ENCODE measurements around the gene SLC26A1. TPM values are rescaled to one million over a fixed set of nuclear protein-coding genes. Genes with fewer than 3 reads are reported as not detected.
A peak's percentile ranks its signal among the peaks of the same experiment; 100 is the strongest.

Gene SLC26A1
- total RNA-seq, 1 experiment from 2014 or later, result 0.22 TPM

GRCh38 chr4:1030031-1030430 is 36.8 kb upstream of the SLC26A1 start:
- POLR2A ChIA-PET, result no interaction called here
- Histone ChIP-seq H3K27me3 (ENCODE audit: insufficient read depth, low read length) (no peaks in the 10 kb centered on the region), H3K79me2 (ENCODE audit: insufficient read depth, low read length) (no peaks in the 10 kb centered on the region), H3K4me3 (replicated peaks in 1 of 2; ENCODE audit: low read depth in 1 of 2, low read length in 2 of 2) (no peak overlapping the region), H3K4me2 (ENCODE audit: low read length) (no peak overlapping the region), H4K20me1 (ENCODE audit: insufficient read depth) (no peaks in the 10 kb centered on the region), H3K9me2 (ENCODE audit: insufficient read depth) (no peaks in the 10 kb centered on the region), H3K9ac (ENCODE audit: low read length) (no peak overlapping the region), H3K9me3 (ENCODE audit: control insufficient read depth in 1 of 2, insufficient read depth in 1 of 2, low read depth in 1 of 2, low read length in 2 of 2) (no peaks in the 10 kb centered on the region), H2AFZ (ENCODE audit: low read depth, low read length, poor library complexity, severe bottlenecking) (no peak overlapping the region), H3K36me3 (ENCODE audit: control insufficient read depth in 1 of 2, insufficient read depth in 2 of 2, low read length in 2 of 2) (peaks cover 7 to 11% of the 10 kb centered on the region in 2 experiments; a peak in 3 of 4 replicates), H3K27ac (ENCODE audit: low read depth, low read length) (no peak overlapping the region), H3K4me1 (ENCODE audit: control insufficient read depth in 1 of 2, insufficient read depth in 2 of 2, low read length in 2 of 2) (peaks cover 14 to 34% of the 10 kb centered on the region in 2 experiments; a peak in 3 of 4 replicates)
- CTCF ChIA-PET, result no interaction called here
- RAD21 ChIA-PET (ENCODE audit: low non-redundant PET in 1 of 2, low total read pairs in 2 of 2, uncharacterized antibody in 2 of 2, unreplicated experiment in 2 of 2), result no interaction called here
- intact Hi-C loops (cut with micrococcal nuclease), result no loop called here
- no TSS peak for BruUV-seq (replicated peaks)
- DNase-seq (ENCODE audit: low read depth, low spot score), result no peak
- TF ChIP-seq MAX (IDR thresholded peaks at IDR 0.05) (no peak), SP1 (IDR thresholded peaks at IDR 0.05; ENCODE audit: low read depth) (no peak), FOSL1 (IDR thresholded peaks at IDR 0.05; ENCODE audit: low read depth) (no peak), RAD21 (IDR thresholded peaks at IDR 0.05; ENCODE audit: low read depth) (no peak), POLR2AphosphoS5 (IDR thresholded peaks at IDR 0.05; ENCODE audit: low read depth, low read length) (no peak), ZNF274 (IDR thresholded peaks at IDR 0.05; ENCODE audit: low read depth, low read length) (no peak), POLR2A (IDR thresholded peaks at IDR 0.05; ENCODE audit: borderline replicate concordance, extremely low read depth, insufficient read depth, insufficient read length) (no peak), ZFX (IDR thresholded peaks at IDR 0.05) (no peak)
- TF ChIP-seq, protein P1, sequence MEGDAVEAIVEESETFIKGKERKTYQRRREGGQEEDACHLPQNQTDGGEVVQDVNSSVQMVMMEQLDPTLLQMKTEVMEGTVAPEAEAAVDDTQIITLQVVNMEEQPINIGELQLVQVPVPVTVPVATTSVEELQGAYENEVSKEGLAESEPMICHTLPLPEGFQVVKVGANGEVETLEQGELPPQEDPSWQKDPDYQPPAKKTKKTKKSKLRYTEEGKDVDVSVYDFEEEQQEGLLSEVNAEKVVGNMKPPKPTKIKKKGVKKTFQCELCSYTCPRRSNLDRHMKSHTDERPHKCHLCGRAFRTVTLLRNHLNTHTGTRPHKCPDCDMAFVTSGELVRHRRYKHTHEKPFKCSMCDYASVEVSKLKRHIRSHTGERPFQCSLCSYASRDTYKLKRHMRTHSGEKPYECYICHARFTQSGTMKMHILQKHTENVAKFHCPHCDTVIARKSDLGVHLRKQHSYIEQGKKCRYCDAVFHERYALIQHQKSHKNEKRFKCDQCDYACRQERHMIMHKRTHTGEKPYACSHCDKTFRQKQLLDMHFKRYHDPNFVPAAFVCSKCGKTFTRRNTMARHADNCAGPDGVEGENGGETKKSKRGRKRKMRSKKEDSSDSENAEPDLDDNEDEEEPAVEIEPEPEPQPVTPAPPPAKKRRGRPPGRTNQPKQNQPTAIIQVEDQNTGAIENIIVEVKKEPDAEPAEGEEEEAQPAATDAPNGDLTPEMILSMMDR (IDR thresholded peaks at IDR 0.05 in 2 of 3, conservative IDR thresholded peaks at IDR 0.05 in 1 of 3; ENCODE audit: borderline replicate concordance in 1 of 3, insufficient read depth in 1 of 3, low read depth in 2 of 3, low read length in 2 of 3), result no peak
- 0 out of 2 replicates have a peak, but pooled peaks have one; percentile 21 for ATAC-seq
